22Rv1 (cell line): Measurements from ENCODE around the gene PLA2G4D.

Experiments used
- H3K27ac ChIP-seq: fragments of 450-650 bp; 2 replicates; pipeline ENCODE4 v1.5.1; 2017
- ZFX ChIP-seq: fragments of 450-650 bp; IDR thresholded peaks from 2 replicates; pipeline ENCODE4 v1.6.1; 2017; ENCODE audit warnings: antibody characterized with exemption, borderline replicate concordance
- TF ChIP-seq, protein P1 (sequence below): fragments of 450-650 bp; IDR thresholded peaks from 2 replicates; pipeline ENCODE4 v1.5.1; 2017; ENCODE audit warnings: mild to moderate bottlenecking

Gene PLA2G4D

GRCh38 chr15:42138968-42139386 lies 44.6 kb upstream of the PLA2G4D start:
- no peak for TF ChIP-seq ZFX
- TF ChIP-seq, protein P1, sequence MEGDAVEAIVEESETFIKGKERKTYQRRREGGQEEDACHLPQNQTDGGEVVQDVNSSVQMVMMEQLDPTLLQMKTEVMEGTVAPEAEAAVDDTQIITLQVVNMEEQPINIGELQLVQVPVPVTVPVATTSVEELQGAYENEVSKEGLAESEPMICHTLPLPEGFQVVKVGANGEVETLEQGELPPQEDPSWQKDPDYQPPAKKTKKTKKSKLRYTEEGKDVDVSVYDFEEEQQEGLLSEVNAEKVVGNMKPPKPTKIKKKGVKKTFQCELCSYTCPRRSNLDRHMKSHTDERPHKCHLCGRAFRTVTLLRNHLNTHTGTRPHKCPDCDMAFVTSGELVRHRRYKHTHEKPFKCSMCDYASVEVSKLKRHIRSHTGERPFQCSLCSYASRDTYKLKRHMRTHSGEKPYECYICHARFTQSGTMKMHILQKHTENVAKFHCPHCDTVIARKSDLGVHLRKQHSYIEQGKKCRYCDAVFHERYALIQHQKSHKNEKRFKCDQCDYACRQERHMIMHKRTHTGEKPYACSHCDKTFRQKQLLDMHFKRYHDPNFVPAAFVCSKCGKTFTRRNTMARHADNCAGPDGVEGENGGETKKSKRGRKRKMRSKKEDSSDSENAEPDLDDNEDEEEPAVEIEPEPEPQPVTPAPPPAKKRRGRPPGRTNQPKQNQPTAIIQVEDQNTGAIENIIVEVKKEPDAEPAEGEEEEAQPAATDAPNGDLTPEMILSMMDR, result no peak

DNA sequence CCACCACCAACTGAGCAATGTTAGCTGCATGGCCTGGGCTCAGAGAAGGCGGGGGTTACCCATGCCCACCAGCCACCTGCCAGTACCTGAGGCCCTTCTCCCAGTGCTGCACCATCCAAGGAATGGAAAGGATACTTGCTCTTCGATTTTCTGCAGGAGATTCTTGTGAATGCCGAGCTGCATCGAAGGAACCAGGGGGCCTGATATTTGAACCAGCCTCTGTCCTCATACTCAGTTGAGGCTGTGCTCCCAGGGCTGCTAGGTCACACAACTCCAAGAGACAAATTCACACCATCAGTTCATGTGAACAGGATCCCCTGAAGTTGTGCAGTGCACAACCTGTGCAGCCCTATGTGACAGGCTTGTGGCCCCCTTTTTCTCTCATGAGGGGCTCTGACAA lies 44.0 kb upstream of the PLA2G4D start:
- H3K27ac ChIP-seq, result no peak overlapping the region
- TF ChIP-seq, protein P1, result no peak
- no peak for TF ChIP-seq ZFX

More at GRCh38 chr15:42138968-42139386, 44.6 kb upstream of the PLA2G4D start:
- no peak overlapping the region for H3K27ac ChIP-seq

DNA sequence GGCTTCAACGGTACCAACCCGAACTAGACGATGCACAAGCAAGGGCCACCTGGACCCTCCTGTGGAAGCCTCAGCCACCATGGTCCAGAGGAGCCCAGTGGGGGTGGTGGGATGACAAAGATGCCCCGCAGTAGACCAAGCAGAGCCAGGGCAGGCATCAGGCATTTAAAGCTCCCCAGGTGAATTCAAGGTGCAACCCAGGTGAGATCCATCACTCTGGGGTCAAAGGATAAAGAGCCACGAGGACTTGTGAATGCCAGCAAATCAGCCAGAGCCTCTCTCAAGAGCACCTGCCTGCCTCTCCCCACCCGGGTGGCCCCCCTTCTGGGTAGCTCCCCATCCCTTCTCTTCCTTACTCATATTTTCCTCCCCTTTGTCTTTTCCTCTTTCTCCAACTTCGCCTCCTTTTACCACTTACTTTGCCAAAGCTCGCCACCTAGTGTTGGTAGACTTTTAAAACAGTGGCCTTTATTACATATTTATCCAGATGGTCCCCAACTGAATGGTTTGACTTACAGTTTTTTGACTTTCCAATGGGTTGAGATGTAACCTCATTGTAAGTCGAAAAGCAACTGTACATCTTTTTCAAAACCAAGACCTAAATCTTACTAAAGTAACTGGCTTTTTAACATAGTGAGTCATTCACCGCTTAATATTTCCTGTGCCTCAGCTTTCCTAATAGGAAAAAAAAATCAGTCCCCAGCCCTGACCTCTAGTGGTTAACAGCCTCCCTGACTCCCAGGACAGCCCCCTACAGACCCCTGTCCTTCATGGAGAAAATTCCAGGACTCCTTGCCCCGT lies 43.3 kb upstream of the PLA2G4D start:
- TF ChIP-seq, protein P1, result peak; percentile 78
- TF ChIP-seq ZFX, result no peak
- no peak overlapping the region for H3K27ac ChIP-seq

DNA sequence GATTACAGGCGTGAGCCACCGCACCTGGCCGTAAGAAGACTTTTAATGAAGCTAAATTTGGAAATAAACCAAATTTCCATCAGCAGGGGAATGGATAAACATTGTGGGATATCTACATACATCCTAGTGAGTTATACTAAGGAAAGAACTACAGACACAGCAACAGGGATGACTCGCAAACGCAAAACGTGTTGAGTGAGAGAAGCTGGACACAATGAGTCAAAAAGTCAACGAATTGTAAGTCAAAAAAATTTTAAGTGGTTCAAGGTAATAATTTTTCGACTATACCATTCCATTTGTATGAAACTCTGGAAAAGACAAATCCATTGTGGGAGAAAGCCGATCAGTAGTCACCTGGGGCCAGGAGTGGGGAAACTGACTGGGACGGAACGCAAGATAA lies 42.2 kb upstream of the PLA2G4D start:
- H3K27ac ChIP-seq, result no peak overlapping the region
- TF ChIP-seq ZFX, result no peak
- TF ChIP-seq, protein P1, result no peak

- TF ChIP-seq, protein P1, result no peak
- no peak for TF ChIP-seq ZFX
- no peak overlapping the region for H3K27ac ChIP-seq
Measured at GRCh38 chr15:42135351-42135750, 41.0 kb upstream of the PLA2G4D start.

- no peak for TF ChIP-seq ZFX
- TF ChIP-seq, protein P1, result no peak
Measured at GRCh38 chr15:42134617-42135245, 40.4 kb upstream of the PLA2G4D start.

DNA sequence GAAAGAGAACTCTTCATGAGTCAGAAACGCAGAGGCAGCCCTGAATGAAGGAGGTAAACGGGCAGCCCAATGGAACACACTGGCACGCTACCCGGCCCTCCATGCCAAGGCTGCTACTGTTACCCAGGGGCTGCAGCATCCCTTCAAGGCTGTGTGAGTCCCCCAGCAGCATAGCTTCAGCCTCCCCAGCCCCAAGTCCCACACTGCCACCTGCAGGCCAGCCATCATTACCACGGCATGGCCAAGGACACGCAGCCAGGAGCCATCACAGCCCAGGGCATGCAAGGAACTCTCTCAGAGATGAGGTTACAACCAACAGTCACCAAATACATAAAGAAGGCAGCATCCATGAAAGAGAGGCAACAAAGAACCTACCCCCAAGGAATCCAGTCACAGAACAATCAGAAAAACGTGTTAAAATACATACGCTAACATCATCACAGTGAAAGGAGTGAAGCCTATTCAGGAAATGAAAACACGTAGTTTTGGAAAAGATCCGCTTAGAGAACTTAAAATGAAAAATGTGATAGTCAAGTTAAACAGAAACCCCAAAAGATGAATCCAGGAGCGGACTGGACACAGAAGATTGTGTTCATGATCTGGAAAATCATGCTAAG lies 39.6 kb upstream of the PLA2G4D start:
- no peak for TF ChIP-seq ZFX
- TF ChIP-seq, protein P1, result peak; percentile 93
- no peak overlapping the region for H3K27ac ChIP-seq

More at GRCh38 chr15:42134617-42135245, 40.4 kb upstream of the PLA2G4D start:
- H3K27ac ChIP-seq, result no peak overlapping the region
